ENCODE data around the gene FAXDC2. TPM values are rescaled to one million over a fixed set of nuclear protein-coding genes. Genes with fewer than 3 reads are reported as not detected.

Gene FAXDC2
- total and polyA plus RNA-seq, 10 of the 15 experiments (the other 5 are each of a cell fraction or from before 2014, with no cell fraction given), result 0.13 to 1.8 (median 0.35) TPM

- no peak for TF ChIP-seq EGR1 (IDR thresholded peaks at IDR 0.05; ENCODE audit: borderline replicate concordance in 1 of 2, low read depth in 2 of 2, low read length in 2 of 2)
Measured at GRCh38 chr5:154900066-154900465, 49.7 kb upstream of the FAXDC2 start (continued).

- H3K36me3 ChIP-seq (ENCODE audit: control insufficient read depth in 2 of 2, insufficient read depth in 2 of 2, low read length in 1 of 2), result peaks cover 6 to 15% of the 10 kb centered on the region in 2 experiments
- H3K27me3 ChIP-seq (replicated peaks in 1 of 2; ENCODE audit: control insufficient read depth in 2 of 2, insufficient read depth in 2 of 2, low read length in 1 of 2), result no peaks in the 10 kb centered on the region
- no peak overlapping the region for H3K4me3 ChIP-seq
- no peak overlapping the region for H3K4me2 ChIP-seq (ENCODE audit: control insufficient read depth, insufficient read depth)
- RAD21 ChIA-PET (ENCODE audit: unreplicated experiment), result no interaction called here
- ATAC-seq (no peak), FAIRE-seq (no peak), DNase-seq (ENCODE audit: low read depth, low spot score) (no peak)
- in situ Hi-C loops (cut with MboI) (no loop called here), intact Hi-C loops (cut with micrococcal nuclease; ENCODE audit: unreplicated experiment) (no loop called here)
- no peak overlapping the region for H2AFZ ChIP-seq (ENCODE audit: control insufficient read depth, low read depth, low read length)
- H3K79me2 ChIP-seq (ENCODE audit: control insufficient read depth, insufficient read depth, low read length), result no peaks in the 10 kb centered on the region
- BruUV-seq (replicated peaks), result TSS peak; percentile 23
- SMC1A ChIA-PET (ENCODE audit: uncharacterized antibody, unreplicated experiment), result no interaction called here
- no peaks in the 10 kb centered on the region for H3K4me1 ChIP-seq (ENCODE audit: control insufficient read depth, insufficient read depth, low read length)
- no peak overlapping the region for H3K27ac ChIP-seq (ENCODE audit: control insufficient read depth, insufficient read depth)
- CTCF ChIA-PET, result no interaction called here
- no peaks in the 10 kb centered on the region for H3K9me3 ChIP-seq (replicated peaks; ENCODE audit: control insufficient read depth, insufficient read depth, low read length)
- TF ChIP-seq USF1 (IDR thresholded peaks at IDR 0.05; ENCODE audit: borderline replicate concordance, extremely low read length, insufficient read depth, low read depth, low read length), result no peak
- no peak for TF ChIP-seq BRCA1 (IDR thresholded peaks at IDR 0.05; ENCODE audit: low read depth, low read length)
- TF ChIP-seq TARDBP (IDR thresholded peaks at IDR 0.05; ENCODE audit: borderline replicate concordance), result no peak
- TF ChIP-seq SREBF2 (IDR thresholded peaks at IDR 0.05; ENCODE audit: low read length), result no peak
- no peak for TF ChIP-seq PML (IDR thresholded peaks at IDR 0.05; ENCODE audit: low read length)
- TF ChIP-seq IRF3 (IDR thresholded peaks at IDR 0.05), result no peak
- TF ChIP-seq E2F8 (IDR thresholded peaks at IDR 0.05; ENCODE audit: low read depth, partially characterized antibody), result no peak
- TF ChIP-seq RELA (IDR thresholded peaks at IDR 0.05; ENCODE audit: borderline replicate concordance, partially characterized antibody), result no peak
- TF ChIP-seq POLR2AphosphoS2 (IDR thresholded peaks at IDR 0.05; ENCODE audit: low read depth, low read length), result no peak
- POLR2A ChIA-PET, result no interaction called here
- 91% methylated on average over 9 of the region's 9 CpGs for WGBS (ENCODE audit: insufficient coverage, insufficient replicate concordance, low lambda C conversion rate, missing lambda C conversion rate)
- H4K20me1 ChIP-seq (ENCODE audit: control insufficient read depth, insufficient read depth), result no peaks in the 10 kb centered on the region
- H3K9ac ChIP-seq (ENCODE audit: control insufficient read depth, insufficient read depth, low read length), result no peak overlapping the region
Measured at GRCh38 chr5:154899151-154899816, 48.9 kb upstream of the FAXDC2 start.
